Inflammatory macrophage treated with lipopolysaccharide for 4 hours (primary cell): ENCODE measurements around the gene CLEC16A.

Experiments used
- DNase-seq: peaks from one replicate; pipeline ENCODE4 v3.0.0-alpha.2; 2020

CLEC16A gene

GRCh38 chr16:11017499-11017898 is 73.1 kb downstream of the CLEC16A start:
- DNase-seq: no peak

- no peak for DNase-seq
Measured at GRCh38 chr16:11020388-11020787, 76.0 kb downstream of the CLEC16A start.

- DNase-seq: no peak
Measured at GRCh38 chr16:11020792-11021551, 76.6 kb downstream of the CLEC16A start.

GRCh38 chr16:11022002-11022401 is 77.6 kb downstream of the CLEC16A start:
- no peak for DNase-seq

GRCh38 chr16:11023262-11024039 is 79.1 kb downstream of the CLEC16A start:
- DNase-seq: no peak

GRCh38 chr16:11024333-11025053 is 80.1 kb downstream of the CLEC16A start:
- DNase-seq: no peak

- no peak for DNase-seq
Measured at GRCh38 chr16:11025120-11025531, 80.8 kb downstream of the CLEC16A start.

GRCh38 chr16:11029948-11030347 is 85.6 kb downstream of the CLEC16A start:
- no peak for DNase-seq

GRCh38 chr16:11030990-11031510 is 86.7 kb downstream of the CLEC16A start:
- DNase-seq: no peak

- no peak for DNase-seq
Measured at GRCh38 chr16:11032000-11032921, 87.9 kb downstream of the CLEC16A start.

- no peak for DNase-seq
Measured at GRCh38 chr16:11032922-11033291, 88.5 kb downstream of the CLEC16A start.

GRCh38 chr16:11033629-11034420 is 89.5 kb downstream of the CLEC16A start:
- no peak for DNase-seq

GRCh38 chr16:11034481-11034931 is 90.1 kb downstream of the CLEC16A start:
- DNase-seq: no peak

- DNase-seq: no peak
Measured at GRCh38 chr16:11035096-11035495, 90.7 kb downstream of the CLEC16A start.

GRCh38 chr16:11036040-11036439 is 91.7 kb downstream of the CLEC16A start:
- no peak for DNase-seq

- DNase-seq: no peak
Measured at GRCh38 chr16:11036868-11037410, 92.6 kb downstream of the CLEC16A start.

- DNase-seq: no peak
Measured at GRCh38 chr16:11038305-11038704, 93.9 kb downstream of the CLEC16A start.

GRCh38 chr16:11038777-11039176 is 94.4 kb downstream of the CLEC16A start:
- DNase-seq: no peak

- DNase-seq: no peak
Measured at GRCh38 chr16:11039726-11040125, 95.4 kb downstream of the CLEC16A start.

GRCh38 chr16:11042191-11042590 is 97.8 kb downstream of the CLEC16A start:
- no peak for DNase-seq

GRCh38 chr16:11045441-11045840 is 101.1 kb downstream of the CLEC16A start:
- DNase-seq: no peak
